ENCODE results near the gene ZHX3.

ZHX3 gene

GRCh38 chr20:41356951-41357350 is 39.4 kb upstream of the ZHX3 start:
- Histone ChIP-seq H3K4me1 (ENCODE audit: control insufficient read depth in 1 of 2, insufficient read depth in 1 of 2, low read depth in 1 of 2, low read length in 1 of 2) (no peaks in the 10 kb centered on the region), H3K27me3 (peaks cover 51% of the 10 kb centered on the region), H3K36me3 (no peaks in the 10 kb centered on the region), H3K4me3 (ENCODE audit: low read depth in 1 of 2, low read length in 1 of 2) (no peak overlapping the region), H3K9me3 (no peaks in the 10 kb centered on the region), H3K27ac (no peak overlapping the region)
- no peak for TF ChIP-seq CTCF (IDR thresholded peaks at IDR 0.05)

- H3K4me3 ChIP-seq (ENCODE audit: low read depth in 1 of 2, low read length in 1 of 2) = no peak overlapping the region
- no peaks in the 10 kb centered on the region for H3K4me1 ChIP-seq (ENCODE audit: control insufficient read depth in 1 of 2, insufficient read depth in 1 of 2, low read depth in 1 of 2, low read length in 1 of 2)
- no peaks in the 10 kb centered on the region for H3K9me3 ChIP-seq
- no peaks in the 10 kb centered on the region for H3K36me3 ChIP-seq
- no peak for TF ChIP-seq CTCF (IDR thresholded peaks at IDR 0.05)
- no peak overlapping the region for H3K27ac ChIP-seq
- peaks cover 50% of the 10 kb centered on the region for H3K27me3 ChIP-seq
Observed at GRCh38 chr20:41355598-41356203, 38.2 kb upstream of the ZHX3 start.

- Histone ChIP-seq H3K27me3 (peaks cover 54% of the 10 kb centered on the region), H3K27ac (no peak overlapping the region), H3K9me3 (no peaks in the 10 kb centered on the region), H3K36me3 (no peaks in the 10 kb centered on the region), H3K4me3 (ENCODE audit: low read depth in 1 of 2, low read length in 1 of 2) (no peak overlapping the region), H3K4me1 (ENCODE audit: control insufficient read depth in 1 of 2, insufficient read depth in 1 of 2, low read depth in 1 of 2, low read length in 1 of 2) (no peaks in the 10 kb centered on the region)
- TF ChIP-seq CTCF (IDR thresholded peaks at IDR 0.05) = no peak
Observed at GRCh38 chr20:41355192-41355591, 37.7 kb upstream of the ZHX3 start.

GRCh38 chr20:41353530-41353929 is 36.0 kb upstream of the ZHX3 start:
- Histone ChIP-seq H3K27me3 (peaks cover 50% of the 10 kb centered on the region), H3K36me3 (no peaks in the 10 kb centered on the region), H3K4me3 (ENCODE audit: low read depth in 1 of 2, low read length in 1 of 2) (no peak overlapping the region), H3K4me1 (ENCODE audit: control insufficient read depth in 1 of 2, insufficient read depth in 1 of 2, low read depth in 1 of 2, low read length in 1 of 2) (no peaks in the 10 kb centered on the region), H3K9me3 (no peaks in the 10 kb centered on the region), H3K27ac (no peak overlapping the region)
- TF ChIP-seq CTCF (IDR thresholded peaks at IDR 0.05) = no peak

- H3K36me3 ChIP-seq = no peaks in the 10 kb centered on the region
- H3K4me1 ChIP-seq (ENCODE audit: control insufficient read depth in 1 of 2, insufficient read depth in 1 of 2, low read depth in 1 of 2, low read length in 1 of 2) = no peaks in the 10 kb centered on the region
- H3K27ac ChIP-seq = no peak overlapping the region
- peaks cover 48% of the 10 kb centered on the region for H3K27me3 ChIP-seq
- TF ChIP-seq CTCF (IDR thresholded peaks at IDR 0.05) = no peak
- no peaks in the 10 kb centered on the region for H3K9me3 ChIP-seq
- H3K4me3 ChIP-seq (ENCODE audit: low read depth in 1 of 2, low read length in 1 of 2) = no peak overlapping the region
Observed at GRCh38 chr20:41352666-41353065, 35.1 kb upstream of the ZHX3 start.

GRCh38 chr20:41352106-41352505 is 34.6 kb upstream of the ZHX3 start:
- Histone ChIP-seq H3K27me3 (peaks cover 48% of the 10 kb centered on the region), H3K4me3 (ENCODE audit: low read depth in 1 of 2, low read length in 1 of 2) (no peak overlapping the region), H3K36me3 (no peaks in the 10 kb centered on the region), H3K27ac (no peak overlapping the region), H3K4me1 (ENCODE audit: control insufficient read depth in 1 of 2, insufficient read depth in 1 of 2, low read depth in 1 of 2, low read length in 1 of 2) (no peaks in the 10 kb centered on the region), H3K9me3 (no peaks in the 10 kb centered on the region)
- no peak for TF ChIP-seq CTCF (IDR thresholded peaks at IDR 0.05)

Data from neutrophil (primary cell).